ENCODE measurements around the gene FAT4.

The FAT4 gene, protein sequence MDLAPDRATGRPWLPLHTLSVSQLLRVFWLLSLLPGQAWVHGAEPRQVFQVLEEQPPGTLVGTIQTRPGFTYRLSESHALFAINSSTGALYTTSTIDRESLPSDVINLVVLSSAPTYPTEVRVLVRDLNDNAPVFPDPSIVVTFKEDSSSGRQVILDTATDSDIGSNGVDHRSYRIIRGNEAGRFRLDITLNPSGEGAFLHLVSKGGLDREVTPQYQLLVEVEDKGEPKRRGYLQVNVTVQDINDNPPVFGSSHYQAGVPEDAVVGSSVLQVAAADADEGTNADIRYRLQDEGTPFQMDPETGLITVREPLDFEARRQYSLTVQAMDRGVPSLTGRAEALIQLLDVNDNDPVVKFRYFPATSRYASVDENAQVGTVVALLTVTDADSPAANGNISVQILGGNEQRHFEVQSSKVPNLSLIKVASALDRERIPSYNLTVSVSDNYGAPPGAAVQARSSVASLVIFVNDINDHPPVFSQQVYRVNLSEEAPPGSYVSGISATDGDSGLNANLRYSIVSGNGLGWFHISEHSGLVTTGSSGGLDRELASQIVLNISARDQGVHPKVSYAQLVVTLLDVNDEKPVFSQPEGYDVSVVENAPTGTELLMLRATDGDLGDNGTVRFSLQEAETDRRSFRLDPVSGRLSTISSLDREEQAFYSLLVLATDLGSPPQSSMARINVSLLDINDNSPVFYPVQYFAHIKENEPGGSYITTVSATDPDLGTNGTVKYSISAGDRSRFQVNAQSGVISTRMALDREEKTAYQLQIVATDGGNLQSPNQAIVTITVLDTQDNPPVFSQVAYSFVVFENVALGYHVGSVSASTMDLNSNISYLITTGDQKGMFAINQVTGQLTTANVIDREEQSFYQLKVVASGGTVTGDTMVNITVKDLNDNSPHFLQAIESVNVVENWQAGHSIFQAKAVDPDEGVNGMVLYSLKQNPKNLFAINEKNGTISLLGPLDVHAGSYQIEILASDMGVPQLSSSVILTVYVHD (N-terminal part only)

DNA sequence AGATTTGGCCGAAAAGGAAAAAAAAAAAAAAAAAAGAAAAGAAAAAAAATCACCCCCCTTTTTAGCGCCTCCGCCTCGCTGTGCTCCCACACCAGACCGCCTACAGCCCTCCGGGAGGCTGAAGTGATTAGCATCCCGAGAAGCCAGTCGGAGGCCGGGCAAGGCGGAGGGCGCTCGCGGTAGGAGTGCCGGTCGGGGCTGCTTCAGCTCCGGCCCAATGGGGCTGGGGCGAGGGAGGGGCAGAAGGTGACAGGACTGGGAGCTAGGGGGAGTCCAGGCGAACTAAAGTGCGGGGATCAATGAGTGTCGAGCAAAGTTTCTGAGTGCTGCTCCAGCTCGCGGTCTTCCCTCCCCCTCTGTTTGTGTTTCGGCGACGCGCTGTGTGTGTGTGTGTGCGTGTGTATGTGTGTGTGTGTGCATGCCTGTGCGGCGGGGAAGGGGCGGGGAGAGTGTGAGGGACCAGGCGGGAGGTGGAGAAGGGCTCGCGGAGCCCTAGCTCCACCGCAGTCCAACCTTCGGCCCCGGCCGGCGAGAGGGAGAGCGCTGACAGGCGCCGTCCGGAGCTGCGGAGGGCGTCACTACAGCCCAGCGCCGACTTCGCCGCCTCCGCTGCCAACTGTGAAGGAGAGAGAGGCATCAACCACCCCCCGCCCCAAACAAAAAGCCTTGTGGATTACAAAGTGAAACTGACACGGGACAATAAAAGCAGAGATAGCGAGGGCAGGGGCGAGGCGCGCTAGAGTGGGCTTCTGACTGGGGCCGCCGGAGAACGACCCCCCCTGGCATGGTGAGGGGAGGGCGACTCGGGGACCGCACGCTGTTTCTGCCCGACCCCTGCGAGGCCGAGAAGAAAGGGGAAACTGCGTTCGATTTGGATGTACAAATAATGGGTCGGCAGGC, at the start of gene FAT4:
Gene FAT4, plus strand, starts transcription at position 280 of the 900 bp plus-strand sequence. CDS start 1,457 bp downstream, outside the sequence.
- peak; percentile 46 for DNase-seq (ENCODE audit: low spot score)

DNA sequence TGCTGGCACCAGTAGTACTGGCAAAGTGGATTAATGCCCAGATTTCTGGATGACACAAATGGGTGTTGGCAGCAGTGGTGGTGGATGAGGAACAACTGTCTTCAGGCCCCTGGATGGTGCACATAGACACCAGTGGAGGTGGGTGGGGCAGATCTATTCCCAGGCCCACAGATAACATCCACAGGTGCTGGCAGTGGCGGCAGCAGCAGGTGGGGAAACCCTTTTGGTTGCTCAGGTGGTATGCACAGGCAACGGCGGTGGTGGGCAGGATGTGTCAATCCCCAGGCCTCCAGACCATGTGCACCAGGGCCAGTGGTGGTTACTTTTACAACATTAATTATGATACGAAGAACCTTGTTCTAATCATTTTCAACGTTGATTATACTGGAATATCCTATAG, 48.9 kb upstream of the FAT4 start:
- no peak for DNase-seq (ENCODE audit: low spot score)

DNA sequence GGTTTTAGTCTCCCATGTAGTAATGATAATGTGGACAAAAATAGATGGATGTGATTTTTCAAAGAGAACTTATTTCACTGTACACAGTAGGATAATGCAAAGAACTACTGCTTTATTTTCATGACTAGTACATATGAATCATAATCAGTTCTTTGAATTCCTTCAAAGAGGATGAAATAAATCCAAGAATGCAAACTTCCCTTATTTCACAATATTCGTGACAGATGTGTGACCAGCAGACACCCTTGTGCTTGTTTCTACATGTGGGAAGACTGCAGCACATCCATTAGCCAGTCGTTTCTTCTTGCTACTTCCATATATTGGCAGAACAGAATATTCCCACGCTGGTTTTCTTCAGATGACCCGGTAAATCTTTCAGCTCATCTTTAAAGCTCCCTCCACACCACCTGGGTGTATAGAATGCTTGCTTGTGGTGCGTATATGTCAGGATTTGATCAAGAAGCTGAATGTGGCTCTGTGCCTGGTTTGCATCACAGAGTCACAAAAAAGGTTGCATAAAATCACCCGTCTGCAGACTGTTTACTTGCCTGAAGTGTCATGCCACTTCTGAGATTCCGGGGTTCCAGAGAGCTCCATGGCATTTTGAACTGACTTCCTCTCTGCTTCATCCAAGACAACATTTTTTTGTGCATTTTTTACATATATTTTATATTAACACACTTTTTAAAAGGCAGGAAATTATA, 47.7 kb upstream of the FAT4 start:
- no peak for DNase-seq (ENCODE audit: low spot score)

DNA sequence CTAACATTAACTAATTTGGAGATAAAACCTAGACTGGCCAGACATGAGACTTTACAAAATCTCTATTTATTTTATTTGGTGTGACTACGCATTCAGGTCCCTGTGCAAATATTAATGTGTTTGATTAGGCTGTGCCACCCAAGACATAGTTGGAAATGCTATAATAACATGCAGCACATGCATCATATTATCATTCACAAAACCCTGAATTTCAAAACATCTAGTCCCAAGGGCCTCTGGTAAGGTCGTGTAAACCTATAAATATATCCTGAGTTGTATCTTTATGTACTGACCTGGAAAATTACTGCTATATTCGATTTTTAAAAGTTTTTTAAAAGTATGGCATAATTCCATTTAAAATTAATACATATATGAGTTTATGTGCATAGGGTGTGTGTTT, 47.1 kb upstream of the FAT4 start:
- no peak for DNase-seq (ENCODE audit: low spot score)

DNA sequence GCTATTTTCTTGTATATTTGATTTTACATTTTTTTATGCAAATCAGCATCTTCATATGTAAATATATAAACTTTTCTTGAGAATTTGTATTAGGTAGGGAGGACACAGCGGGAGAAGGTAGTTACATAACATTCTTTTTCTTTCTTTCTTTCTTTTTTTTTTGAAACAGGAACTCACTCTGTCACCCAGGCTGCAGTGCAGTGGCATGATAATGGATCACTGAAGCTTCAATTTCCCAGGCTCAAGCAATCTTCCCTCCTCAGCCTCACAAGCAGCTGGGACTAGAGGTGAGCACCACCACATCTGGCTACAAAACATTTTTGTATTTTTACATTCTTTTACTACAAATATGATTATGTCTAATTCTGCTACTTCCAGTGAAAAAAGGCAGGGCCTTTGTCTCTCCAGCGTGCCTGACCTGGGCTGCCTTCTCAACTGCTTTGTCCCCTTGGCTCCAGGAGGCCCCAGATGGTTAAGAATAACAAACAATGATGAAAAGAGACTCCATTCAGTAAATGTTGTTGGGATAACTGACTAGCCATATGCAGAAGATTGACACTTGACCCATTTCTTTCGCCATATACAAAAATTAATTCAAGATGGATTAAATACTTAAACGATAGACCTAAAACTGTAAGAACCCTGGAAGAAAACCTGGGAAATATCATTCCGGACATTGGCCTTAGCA, 46.5 kb upstream of the FAT4 start:
- no peak for DNase-seq (ENCODE audit: low spot score)

DNA sequence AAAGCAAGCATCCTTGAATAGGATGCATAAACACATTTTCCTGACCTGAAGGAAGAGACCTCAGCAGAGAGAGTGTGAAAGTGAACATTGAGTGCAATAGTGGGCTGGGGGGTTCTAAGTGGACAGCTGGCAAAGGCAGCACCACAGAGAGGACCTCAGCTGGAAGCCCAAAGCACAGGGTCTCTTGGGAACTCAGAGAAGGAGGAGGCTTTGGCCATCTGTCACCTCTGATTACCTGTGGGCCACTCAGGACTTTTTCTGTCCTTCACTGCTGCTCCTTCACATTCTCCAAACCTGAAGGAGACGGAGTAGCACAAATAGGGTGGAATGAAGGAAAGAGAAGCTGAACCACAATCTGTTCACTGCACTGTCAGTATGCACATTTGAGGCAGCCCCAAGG, 37.9 kb upstream of the FAT4 start:
- no peak for DNase-seq (ENCODE audit: low spot score)

DNA sequence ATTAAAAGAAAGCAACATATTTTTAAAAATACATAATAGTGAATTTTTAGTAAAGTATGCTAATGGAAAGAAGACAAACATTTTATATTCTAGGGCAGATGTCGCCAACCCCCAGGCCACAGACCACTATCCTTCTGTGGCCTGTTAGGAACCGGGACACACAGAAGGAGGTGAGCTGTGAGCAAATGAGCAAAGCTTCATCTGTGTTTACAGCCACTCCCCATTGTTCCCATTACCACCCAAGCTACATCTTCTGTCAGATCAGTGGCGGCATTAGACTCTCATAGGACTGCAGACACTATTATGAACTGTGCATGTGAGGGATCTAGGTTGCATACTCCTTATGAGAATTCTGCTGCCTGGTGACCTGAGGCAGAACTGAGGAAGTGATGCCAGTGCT, 37.0 kb upstream of the FAT4 start:
- DNase-seq (ENCODE audit: low spot score): no peak

DNA sequence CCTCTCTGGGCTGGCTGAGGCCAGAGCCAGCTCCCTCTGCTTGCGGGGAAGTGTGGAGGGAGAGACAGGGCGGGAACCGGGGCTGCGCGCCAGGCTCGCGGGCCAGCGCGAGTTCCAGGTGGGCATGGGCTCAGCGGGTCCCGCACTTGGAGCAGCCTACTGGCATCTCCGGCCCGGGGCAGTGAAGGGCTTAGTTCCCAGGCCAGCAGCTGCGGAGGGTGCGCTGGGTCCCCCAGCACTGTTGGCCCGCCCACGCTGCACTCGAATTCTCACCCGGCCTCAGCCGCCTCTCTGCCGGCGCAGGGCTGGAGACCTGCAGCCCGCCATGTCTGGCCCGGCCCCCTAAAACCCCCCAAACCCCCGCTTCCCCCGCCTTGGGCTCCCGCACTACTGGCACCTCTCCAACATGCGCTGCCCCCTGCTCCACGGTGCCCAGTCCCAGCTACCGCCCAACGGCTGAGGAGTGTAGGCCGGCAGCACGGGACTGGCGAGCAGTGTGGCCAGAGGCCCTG, 33.8 kb upstream of the FAT4 start:
- DNase-seq (ENCODE audit: low spot score): no peak

DNA sequence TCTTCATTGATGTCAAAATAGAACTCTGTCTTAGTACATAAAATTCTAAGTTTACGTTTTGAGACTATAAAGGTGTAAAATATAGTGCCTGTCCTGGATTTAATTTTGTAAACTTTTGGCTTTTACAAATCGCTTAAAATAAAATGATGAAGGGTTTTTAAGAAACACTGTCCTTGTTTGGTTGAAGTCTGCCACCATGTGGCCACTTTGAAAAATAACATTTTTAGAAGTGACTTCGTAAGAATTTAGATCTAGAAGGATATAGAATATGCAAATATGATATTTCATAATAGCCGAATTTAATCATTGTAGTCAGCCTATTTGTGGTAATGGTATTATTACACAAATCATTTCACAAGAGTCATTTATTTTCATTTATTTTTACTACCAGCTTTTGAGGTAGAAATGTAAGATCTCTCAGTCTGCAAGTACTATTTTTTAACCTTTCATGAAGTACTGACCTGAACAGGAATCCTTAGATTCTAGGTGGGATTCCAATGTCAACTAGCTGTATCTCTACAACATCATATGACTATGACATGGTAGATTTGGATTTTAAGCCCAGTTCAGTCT, 31.0 kb upstream of the FAT4 start:
- DNase-seq (ENCODE audit: low spot score): peak; percentile 30

DNA sequence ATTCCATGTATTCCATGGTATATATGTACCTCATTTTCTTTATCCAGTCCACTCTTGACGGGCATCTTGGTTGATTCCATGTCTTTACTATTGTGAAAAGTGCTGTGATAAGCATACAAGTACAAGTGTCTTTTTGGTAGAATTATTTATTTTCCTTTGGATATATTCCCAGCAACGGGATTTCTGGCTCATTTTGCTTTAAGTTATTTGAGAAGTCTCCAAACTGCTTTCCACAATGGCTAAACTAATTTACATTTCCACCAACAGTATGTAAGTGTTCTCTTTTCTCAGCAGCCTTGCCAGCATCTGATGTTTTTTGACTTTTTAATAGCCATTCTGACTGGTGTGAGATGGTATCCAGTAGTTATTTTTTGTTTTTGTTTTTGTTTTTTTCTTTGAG, 17.6 kb upstream of the FAT4 start:
- DNase-seq (ENCODE audit: low spot score): no peak

DNA sequence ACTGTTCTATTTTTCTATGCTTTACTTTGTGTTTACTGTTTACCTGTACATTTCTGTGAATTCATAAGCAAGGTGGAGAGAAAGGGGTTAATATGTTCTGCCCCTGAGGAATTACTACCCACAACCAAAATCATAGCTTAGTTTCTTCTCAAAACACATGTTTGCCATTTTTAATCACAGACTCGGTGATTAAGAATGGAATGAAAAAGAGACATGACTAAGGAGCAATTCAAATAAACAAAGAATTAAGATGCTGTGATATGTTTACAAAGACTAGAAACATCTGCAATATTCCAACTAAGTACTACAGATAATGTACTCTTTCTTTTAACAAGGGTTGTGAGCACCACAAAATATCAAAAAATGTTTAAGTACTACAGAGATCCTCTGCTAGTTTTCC, 11.7 kb upstream of the FAT4 start:
- DNase-seq (ENCODE audit: low spot score): no peak

DNA sequence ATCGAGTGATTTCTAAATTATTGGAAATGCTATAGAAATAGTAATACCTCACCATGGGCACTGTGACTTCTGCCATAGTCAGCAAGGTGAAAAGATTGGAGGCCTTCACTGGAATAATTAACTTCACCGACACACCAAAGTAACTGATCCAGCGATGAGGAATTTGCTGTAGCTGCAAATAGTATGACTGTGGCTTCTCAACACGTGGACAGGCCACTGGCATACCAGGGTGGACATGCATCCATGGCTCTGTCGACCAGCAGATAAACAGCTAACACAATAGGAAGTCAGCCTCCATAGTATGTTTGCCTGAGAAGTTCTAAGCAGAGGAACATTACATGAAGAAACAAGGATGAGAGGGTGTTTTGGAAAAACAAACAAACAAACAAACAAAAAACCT, 10.9 kb upstream of the FAT4 start:
- no peak for DNase-seq (ENCODE audit: low spot score)

DNA sequence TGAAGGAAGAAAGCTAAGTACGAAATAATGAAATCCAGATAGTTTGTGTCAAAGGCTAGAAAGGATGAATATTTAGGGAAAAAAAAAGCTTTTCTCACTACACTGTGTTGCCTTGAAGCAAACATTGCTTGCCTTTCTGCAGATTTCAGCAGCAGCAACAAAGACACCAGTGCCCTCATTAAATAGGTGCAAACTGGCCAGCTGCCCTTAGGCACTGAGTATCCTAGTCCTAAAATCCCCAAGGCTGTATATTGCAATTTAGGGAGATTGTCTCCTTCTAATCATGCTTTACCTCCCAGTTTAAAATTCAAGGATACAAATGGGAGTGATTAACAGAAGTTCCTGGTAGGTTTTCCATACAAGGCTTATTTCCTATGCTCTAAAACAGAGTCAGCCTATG, 8.6 kb upstream of the FAT4 start:
- DNase-seq (ENCODE audit: low spot score): no peak

DNA sequence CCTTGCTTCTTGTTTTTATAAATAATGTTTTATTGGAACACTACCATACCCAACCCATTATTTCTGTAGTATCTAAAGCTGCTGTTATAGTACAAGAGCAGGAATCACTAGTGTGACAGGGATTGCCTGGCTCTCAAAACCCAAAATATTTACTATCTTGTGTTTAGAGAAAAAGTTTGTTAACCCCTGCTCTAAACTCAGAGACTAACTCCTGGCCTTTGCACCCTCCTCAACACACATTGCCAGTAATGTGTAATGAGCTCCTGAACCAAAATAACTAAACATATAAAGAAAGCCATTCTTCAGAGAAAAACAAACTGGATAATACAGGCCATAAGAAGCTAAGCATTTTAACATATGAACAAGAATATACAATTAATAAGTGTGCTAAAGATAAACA, 8.2 kb upstream of the FAT4 start:
- no peak for DNase-seq (ENCODE audit: low spot score)

DNA sequence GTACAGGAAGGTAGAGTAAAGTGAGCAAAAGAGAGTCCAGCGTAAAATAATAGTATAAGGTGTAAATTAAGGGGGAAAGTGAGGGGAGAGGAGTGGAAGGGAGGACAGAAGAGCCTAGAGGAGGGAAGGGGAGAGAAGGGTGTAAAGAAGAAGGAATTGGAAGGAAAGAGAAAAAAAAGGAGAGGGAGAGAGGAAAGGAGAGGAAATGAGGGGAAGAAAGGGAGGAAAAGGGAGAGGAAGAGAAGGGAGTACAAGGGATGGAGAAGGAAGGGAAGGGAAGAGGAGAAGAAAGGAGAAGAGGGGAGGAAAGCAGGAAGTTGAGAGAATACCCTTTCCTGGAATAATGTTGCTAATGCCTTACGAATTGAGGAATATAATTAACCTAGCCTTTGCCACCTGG, 3.3 kb upstream of the FAT4 start:
- no peak for DNase-seq (ENCODE audit: low spot score)

DNA sequence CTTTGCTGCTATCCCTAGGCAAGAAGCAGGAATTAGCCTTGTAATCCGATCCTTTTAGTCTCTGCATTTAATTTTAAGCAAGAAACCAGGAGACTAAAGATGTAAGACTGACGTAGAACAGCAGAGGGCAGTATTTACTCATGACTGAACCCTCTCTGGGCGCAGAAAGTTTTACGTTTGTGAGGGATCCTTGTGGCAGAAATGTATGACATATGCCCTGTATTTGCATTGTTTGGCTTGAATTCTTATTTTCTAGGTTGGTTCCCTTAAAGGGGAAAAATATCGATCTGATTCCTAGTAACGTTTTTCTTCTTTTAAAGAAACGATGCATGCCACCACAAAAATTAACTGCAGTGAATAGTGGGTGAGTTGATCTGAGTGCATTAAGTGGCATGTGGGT, 1.3 kb upstream of the FAT4 start:
- peak; percentile 63 for DNase-seq (ENCODE audit: low spot score)

DNA sequence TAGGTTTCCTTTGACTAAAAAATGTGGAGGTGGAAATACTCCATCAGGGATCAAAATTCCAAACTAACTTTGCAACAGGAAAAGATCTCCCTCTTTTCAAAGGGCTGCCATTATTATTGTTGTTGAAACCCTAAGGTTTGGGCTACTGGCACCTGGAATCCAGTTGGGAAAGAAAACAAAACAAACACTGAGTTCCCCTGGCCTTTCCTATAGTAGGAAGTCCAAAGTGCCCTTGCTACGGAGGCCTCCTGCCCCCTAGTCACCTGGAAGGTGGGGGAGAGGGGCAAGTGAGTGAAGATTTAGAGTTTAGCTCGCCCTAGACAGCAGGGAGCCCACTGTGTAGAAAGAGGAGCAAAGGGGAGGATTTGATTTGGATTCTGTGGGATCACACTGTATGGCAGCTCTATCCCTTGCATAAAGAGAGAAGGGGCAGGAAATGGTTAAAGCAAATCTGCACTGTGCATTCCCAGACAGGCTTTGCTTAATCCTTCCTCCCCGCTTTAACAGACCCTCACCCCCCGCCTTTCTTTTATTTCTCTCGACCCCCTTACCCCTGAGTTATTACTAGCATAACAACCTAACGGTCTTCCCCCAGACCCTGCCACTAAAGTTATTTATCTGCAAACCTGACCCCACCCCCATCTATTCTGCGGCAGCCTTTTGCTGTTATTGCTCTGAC, 627 bp upstream of the FAT4 start:
- DNase-seq (ENCODE audit: low spot score): no peak

DNA sequence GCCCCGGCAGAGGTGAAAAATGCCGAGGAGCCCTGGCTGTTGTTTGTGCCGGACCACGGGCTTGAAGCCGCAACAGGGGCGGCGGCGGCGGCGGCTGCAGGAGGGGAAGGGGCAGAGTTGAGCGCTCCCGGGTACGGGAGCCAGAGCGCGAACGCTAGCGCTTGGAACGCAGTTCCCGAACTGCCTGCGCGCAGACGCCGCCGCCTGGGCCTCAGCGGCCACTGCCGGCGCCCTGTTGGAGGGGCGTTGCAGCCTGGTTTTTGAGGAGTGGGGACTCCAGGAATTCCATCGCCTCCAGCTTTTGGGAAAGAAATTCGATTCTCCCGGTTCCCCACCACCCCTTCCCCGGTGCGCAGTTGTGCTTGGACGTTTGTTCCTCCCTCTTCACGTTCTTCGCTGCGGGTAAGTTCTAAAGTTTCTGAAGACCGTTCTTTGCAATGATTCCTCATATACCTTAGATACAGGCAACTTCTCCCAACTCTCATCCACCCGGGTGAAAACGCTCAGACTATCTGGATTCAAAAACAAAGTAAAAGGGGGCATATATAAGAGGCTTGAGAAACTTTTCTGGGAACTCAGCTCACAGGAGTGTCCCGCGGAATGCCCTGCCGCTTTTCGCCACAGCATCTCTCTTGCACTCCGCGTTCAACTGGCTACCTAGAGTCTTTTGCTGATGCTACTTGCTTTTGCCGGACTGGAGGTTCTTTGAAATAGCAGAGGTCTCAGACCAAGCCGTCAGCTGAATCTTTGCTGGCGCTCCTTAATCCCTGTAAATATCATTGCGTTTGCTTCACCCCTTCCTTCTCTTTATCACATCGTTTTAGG, 1.0 kb downstream of the FAT4 start:
- no peak for DNase-seq (ENCODE audit: low spot score)

DNA sequence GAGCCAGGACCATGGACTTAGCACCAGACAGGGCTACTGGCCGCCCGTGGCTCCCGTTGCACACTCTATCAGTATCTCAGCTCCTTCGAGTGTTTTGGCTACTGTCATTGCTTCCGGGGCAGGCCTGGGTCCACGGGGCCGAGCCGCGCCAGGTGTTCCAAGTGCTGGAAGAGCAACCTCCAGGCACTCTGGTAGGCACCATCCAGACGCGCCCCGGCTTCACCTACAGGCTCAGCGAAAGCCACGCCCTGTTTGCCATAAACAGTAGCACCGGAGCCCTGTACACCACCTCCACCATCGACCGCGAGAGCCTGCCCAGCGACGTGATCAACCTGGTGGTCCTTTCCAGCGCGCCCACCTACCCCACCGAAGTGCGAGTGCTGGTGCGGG, 1.6 kb downstream of the FAT4 start:
- no peak for DNase-seq (ENCODE audit: low spot score)

Data from LoVo (cell line).